Prostate gland (tissue), 2 donors: ENCODE data around the gene RAB3GAP1.

Experiments used
- POLR2A ChIP-seq: fragments of 450-650 bp; IDR thresholded peaks from one replicate; pipeline ENCODE4 v1.6.1; 2016; ENCODE audit warnings: antibody characterized with exemption, mild to moderate bottlenecking
- TF ChIP-seq, protein P1 (sequence below), 4 experiments: fragments of 200-600 bp in 2 of 4; fragments of 450-650 bp in 2 of 4; sonication (generic) in 2 of 4; IDR thresholded peaks; 1 replicate in 3 of 4; 2 replicates in 1 of 4; pipeline ENCODE4 v1.5.1; 2016 to 2019; ENCODE audit warnings: antibody characterized with exemption in 4 of 4, mild to moderate bottlenecking in 2 of 4, moderate library complexity in 2 of 4

DNA sequence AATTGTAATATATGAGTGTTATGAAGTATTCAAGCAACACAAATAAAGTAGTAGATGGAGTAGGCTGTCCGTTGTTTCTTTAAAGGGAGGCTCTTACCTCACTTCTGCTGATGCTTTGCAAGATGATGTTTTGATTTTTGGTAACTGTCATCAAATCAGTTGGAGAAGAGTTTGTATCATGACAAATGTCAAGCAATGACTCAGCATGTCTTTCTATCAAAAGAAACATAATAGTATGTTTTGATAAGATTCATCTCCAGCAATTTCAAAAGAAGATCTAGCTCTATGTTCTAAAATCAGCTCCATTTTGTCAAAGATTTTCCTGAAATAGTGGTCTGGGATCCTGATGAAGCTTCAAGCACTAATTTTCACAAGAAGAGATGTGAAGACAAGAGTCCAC is 30.5 kb upstream of the RAB3GAP1 start:
- TF ChIP-seq POLR2A = no peak
- TF ChIP-seq, protein P1, sequence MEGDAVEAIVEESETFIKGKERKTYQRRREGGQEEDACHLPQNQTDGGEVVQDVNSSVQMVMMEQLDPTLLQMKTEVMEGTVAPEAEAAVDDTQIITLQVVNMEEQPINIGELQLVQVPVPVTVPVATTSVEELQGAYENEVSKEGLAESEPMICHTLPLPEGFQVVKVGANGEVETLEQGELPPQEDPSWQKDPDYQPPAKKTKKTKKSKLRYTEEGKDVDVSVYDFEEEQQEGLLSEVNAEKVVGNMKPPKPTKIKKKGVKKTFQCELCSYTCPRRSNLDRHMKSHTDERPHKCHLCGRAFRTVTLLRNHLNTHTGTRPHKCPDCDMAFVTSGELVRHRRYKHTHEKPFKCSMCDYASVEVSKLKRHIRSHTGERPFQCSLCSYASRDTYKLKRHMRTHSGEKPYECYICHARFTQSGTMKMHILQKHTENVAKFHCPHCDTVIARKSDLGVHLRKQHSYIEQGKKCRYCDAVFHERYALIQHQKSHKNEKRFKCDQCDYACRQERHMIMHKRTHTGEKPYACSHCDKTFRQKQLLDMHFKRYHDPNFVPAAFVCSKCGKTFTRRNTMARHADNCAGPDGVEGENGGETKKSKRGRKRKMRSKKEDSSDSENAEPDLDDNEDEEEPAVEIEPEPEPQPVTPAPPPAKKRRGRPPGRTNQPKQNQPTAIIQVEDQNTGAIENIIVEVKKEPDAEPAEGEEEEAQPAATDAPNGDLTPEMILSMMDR (IDR thresholded peaks at IDR 0.05) = no peak
